Stimulated activated CD4-positive, alpha-beta T cell treated with anti-CD3 and anti-CD28 coated beads, Interleukin-2, amount 100 ng/mL, for 4 hours (primary cell): Measurements from ENCODE around the gene COL18A1.

ENCODE experiments used
- DNase-seq: peaks from one replicate; pipeline ENCODE4 v3.0.0-alpha.2; 2020; ENCODE audit warnings: low read depth

The COL18A1 gene

GRCh38 chr21:45536301-45537081 lies 131.5 kb downstream of the COL18A1 start:
- no peak for DNase-seq

- no peak for DNase-seq
These were observed 132.3 kb downstream of the COL18A1 start for GRCh38 chr21:45537111-45537745.

- DNase-seq: no peak
These were observed 132.9 kb downstream of the COL18A1 start for GRCh38 chr21:45537746-45538291.

- no peak for DNase-seq
These were observed 133.5 kb downstream of the COL18A1 start for GRCh38 chr21:45538381-45539045.

GRCh38 chr21:45539046-45539795 lies 134.3 kb downstream of the COL18A1 start:
- no peak for DNase-seq

- no peak for DNase-seq
These were observed 135.0 kb downstream of the COL18A1 start for GRCh38 chr21:45539796-45540600.

- DNase-seq: no peak
These were observed 135.6 kb downstream of the COL18A1 start for GRCh38 chr21:45540601-45540970.

- DNase-seq: peak; percentile 74
These were observed 136.5 kb downstream of the COL18A1 start for GRCh38 chr21:45541221-45542039.

GRCh38 chr21:45542242-45542666 lies 137.3 kb downstream of the COL18A1 start, which contains the start of gene SLC19A1:
Gene SLC19A1, minus strand, starts transcription at chr21:45542440. Its CDS starts 4,481 bp downstream, at chr21:45537959.
- peak; percentile 74 for DNase-seq

- no peak for DNase-seq
These were observed 137.9 kb downstream of the COL18A1 start for GRCh38 chr21:45542667-45543370.

GRCh38 chr21:45543371-45543709 lies 138.4 kb downstream of the COL18A1 start:
- no peak for DNase-seq

- no peak for DNase-seq
These were observed 138.9 kb downstream of the COL18A1 start for GRCh38 chr21:45543710-45544448.

GRCh38 chr21:45544449-45545235 lies 139.7 kb downstream of the COL18A1 start:
- no peak for DNase-seq

GRCh38 chr21:45545236-45545570 lies 140.2 kb downstream of the COL18A1 start:
- DNase-seq: no peak

- DNase-seq: no peak
These were observed 140.9 kb downstream of the COL18A1 start for GRCh38 chr21:45545691-45546531.

- no peak for DNase-seq
These were observed 141.9 kb downstream of the COL18A1 start for GRCh38 chr21:45546636-45547544.
